ENCODE results near the gene CARS1. TPM values are rescaled to one million over a fixed set of nuclear protein-coding genes. Genes with fewer than 3 reads are reported as not detected.

CARS1 gene
- total and polyA plus RNA-seq, 9 donors: 12.5 to 148 (median 17.6) TPM

- Histone ChIP-seq H3K27me3 (no peaks in the 10 kb centered on the region), H3K9me3 (no peaks in the 10 kb centered on the region), H3K4me1 (ENCODE audit: insufficient read depth) (no peaks in the 10 kb centered on the region), H3K36me3 (no peaks in the 10 kb centered on the region), H3K4me3 (no peak overlapping the region), H3K27ac (no peak overlapping the region)
- WGBS, 3 donors: 66 to 76% (median 70%) methylated on average over 1 of the region's 1 CpG
- TF ChIP-seq CTCF (IDR thresholded peaks at IDR 0.05) (no peak), EP300 (IDR thresholded peaks at IDR 0.05) (no peak), POLR2A (IDR thresholded peaks at IDR 0.05) (no peak)
- intact Hi-C loops (cut with DNase I): no loop called here
- DNase-seq: no peak
Observed at GRCh38 chr11:3080104-3080503, 22.9 kb upstream of the CARS1 start.

- no peaks in the 10 kb centered on the region for H3K27me3 ChIP-seq
- TF ChIP-seq CTCF (IDR thresholded peaks at IDR 0.05) (no peak), EP300 (IDR thresholded peaks at IDR 0.05) (no peak), POLR2A (IDR thresholded peaks at IDR 0.05) (no peak)
- H3K9me3 ChIP-seq: no peaks in the 10 kb centered on the region
- DNase-seq: no peak
- no peaks in the 10 kb centered on the region for H3K4me1 ChIP-seq (ENCODE audit: insufficient read depth)
- 76 to 81% (median 77%) methylated on average over 16 of the region's 16 CpGs for WGBS, 3 donors
- H3K36me3 ChIP-seq: no peaks in the 10 kb centered on the region
- no peak overlapping the region for H3K4me3 ChIP-seq
- intact Hi-C loops (cut with DNase I): no loop called here
- H3K27ac ChIP-seq: no peak overlapping the region
Observed at GRCh38 chr11:3077846-3078440, 20.7 kb upstream of the CARS1 start.

- intact Hi-C loops (cut with DNase I): no loop called here
- Histone ChIP-seq H3K36me3 (no peaks in the 10 kb centered on the region), H3K9me3 (no peaks in the 10 kb centered on the region), H3K27ac (no peak overlapping the region), H3K4me3 (no peak overlapping the region), H3K4me1 (ENCODE audit: insufficient read depth) (no peaks in the 10 kb centered on the region), H3K27me3 (no peaks in the 10 kb centered on the region)
- no peak for DNase-seq
- TF ChIP-seq CTCF (IDR thresholded peaks at IDR 0.05) (no peak), POLR2A (IDR thresholded peaks at IDR 0.05) (no peak), EP300 (IDR thresholded peaks at IDR 0.05) (no peak)
- WGBS, 3 donors: 84 to 90% (median 85%) methylated on average over 11 of the region's 11 CpGs
Observed at GRCh38 chr11:3077189-3077836, 20.1 kb upstream of the CARS1 start.

GRCh38 chr11:3074912-3075589 lies 17.8 kb upstream of the CARS1 start:
- no peak overlapping the region for H3K4me3 ChIP-seq
- H3K4me1 ChIP-seq (ENCODE audit: insufficient read depth): no peaks in the 10 kb centered on the region
- no peak for DNase-seq
- no peaks in the 10 kb centered on the region for H3K36me3 ChIP-seq
- no peak overlapping the region for H3K27ac ChIP-seq
- WGBS, 3 donors: 72 to 78% (median 76%) methylated on average over 8 of the region's 8 CpGs
- H3K9me3 ChIP-seq: no peaks in the 10 kb centered on the region
- intact Hi-C loops (cut with DNase I): no loop called here
- no peak for TF ChIP-seq POLR2A (IDR thresholded peaks at IDR 0.05)
- no peak for TF ChIP-seq CTCF (IDR thresholded peaks at IDR 0.05)
- no peak for TF ChIP-seq EP300 (IDR thresholded peaks at IDR 0.05)
- no peaks in the 10 kb centered on the region for H3K27me3 ChIP-seq

Measured in ovary (tissue), 9 donors.